Activated CD4-positive, alpha-beta T cell treated with anti-CD3 and anti-CD28 coated beads, Interleukin-2, Interleukin-6, amounts not matched to agents 100 ng/mL and 50 ng/mL, durations not matched to agents 16 hours and 8 hours (primary cell): Measurements from ENCODE around the gene C5orf63.
"Not testable (repeated sequence)": the region's sequence is repeated elsewhere in the genome, so short reads cannot be mapped to it uniquely, and the experiment has no call there.

Experiments used
- DNase-seq: peaks from one replicate; pipeline ENCODE4 v3.0.0-alpha.2; 2020

Gene C5orf63

GRCh38 chr5:127005282-127005681 is 68.0 kb downstream of the C5orf63 start:
- not testable (repeated sequence) for DNase-seq

GRCh38 chr5:127004721-127005120 is 68.6 kb downstream of the C5orf63 start:
- DNase-seq, result no peak

GRCh38 chr5:127003798-127004495 is 69.4 kb downstream of the C5orf63 start:
- DNase-seq, result no peak

- no peak for DNase-seq
Measured at GRCh38 chr5:127002390-127002789, 70.9 kb downstream of the C5orf63 start.

- no peak for DNase-seq
Measured at GRCh38 chr5:127001621-127002296, 71.5 kb downstream of the C5orf63 start.
